HG02970 (cell line): Measurements from ENCODE around the gene ADGRL3.
"Not testable (repeated sequence)": the region's sequence is repeated elsewhere in the genome, so short reads cannot be mapped to it uniquely, and the experiment has no call there.

ENCODE experiments used
- ATAC-seq: cut with Tn5 transposase; IDR thresholded peaks from one replicate; pipeline ENCODE4 v1.9.1; 2021; ENCODE audit warnings: mild to moderate bottlenecking, moderate library complexity, moderate number of reproducible peaks; ENCODE audit not compliant: unreplicated experiment, low FRiP score

Gene ADGRL3

DNA sequence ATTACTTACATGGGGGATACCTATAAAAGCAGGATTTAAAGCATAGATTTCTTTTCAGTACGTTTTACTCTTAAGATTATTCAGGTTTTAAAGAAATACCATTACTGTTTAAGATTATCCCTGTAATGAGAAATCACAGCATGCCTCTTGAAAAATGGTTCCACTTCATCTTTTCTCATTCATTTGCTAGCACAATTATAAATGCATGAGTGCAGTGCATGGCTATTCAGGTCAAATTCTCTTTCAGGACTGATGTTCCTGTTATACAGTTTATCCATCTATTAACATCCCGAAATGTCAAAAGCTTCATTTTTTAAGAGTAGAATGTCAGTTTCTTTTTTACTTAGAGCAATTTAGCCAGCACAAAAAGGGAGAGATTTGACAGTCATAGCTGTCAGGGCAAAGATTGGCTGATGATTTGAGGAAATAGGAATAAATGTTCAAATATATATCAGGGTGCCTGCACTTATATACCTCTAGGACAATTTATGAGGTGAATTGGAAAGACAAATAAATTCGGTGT is 135.2 kb downstream of the ADGRL3 start:
- no peak for ATAC-seq

DNA sequence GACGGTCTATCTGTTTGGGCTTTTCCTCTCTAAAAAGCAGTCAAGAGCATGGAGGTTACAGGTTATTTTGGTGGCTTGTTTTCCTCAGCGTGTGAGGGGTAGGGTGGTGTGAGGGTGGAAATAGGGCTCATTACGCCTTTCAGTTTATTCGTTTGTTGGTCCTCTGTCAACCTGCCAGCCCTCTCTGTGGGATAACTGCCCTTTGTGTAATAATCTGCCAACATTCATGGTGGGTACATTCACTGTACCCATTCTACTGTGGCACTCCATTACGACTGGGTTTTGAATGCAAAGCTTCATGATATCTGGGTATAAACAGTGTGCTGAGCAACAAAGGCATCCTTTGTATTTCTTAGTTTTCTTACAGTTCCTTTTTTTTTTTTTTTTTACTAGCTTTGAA is 136.4 kb downstream of the ADGRL3 start:
- no peak for ATAC-seq

DNA sequence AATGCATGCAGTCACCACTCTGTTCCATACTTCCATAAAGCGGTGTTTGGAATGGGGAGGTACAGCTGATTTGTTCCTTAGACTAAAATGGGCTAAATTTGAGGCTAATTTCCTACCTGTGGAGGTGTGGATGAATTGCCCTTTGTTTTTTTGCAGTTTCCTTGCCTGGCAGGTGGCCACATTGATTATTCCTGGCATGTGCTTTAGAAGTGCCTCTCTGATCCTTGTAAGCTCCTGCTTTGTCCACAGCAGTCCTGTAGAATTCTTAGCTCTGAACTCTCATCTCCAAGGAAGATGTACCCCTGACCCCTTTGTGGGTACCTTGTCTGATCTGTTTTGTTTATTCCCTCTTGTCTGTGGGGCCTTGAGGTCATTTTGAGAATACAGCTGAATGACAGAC is 136.8 kb downstream of the ADGRL3 start:
- no peak for ATAC-seq

DNA sequence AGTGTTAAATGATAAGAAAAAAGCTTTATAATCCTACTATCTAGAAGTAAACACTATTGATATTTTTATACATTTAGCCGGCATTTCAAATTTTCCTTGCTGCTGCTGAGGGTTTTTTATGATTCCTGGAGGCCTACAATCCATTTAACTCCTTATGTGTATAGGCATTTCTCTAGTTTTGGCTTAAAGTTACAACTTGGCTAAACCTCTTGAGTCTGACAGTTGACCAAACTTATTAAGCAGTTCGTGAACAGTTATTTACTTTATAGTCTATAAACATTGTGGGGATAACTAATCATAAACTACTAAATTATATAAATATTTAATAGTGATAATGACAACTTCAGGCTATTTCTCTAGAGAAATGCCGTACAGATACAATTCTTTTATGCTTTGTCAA is 141.9 kb downstream of the ADGRL3 start:
- ATAC-seq: no peak

DNA sequence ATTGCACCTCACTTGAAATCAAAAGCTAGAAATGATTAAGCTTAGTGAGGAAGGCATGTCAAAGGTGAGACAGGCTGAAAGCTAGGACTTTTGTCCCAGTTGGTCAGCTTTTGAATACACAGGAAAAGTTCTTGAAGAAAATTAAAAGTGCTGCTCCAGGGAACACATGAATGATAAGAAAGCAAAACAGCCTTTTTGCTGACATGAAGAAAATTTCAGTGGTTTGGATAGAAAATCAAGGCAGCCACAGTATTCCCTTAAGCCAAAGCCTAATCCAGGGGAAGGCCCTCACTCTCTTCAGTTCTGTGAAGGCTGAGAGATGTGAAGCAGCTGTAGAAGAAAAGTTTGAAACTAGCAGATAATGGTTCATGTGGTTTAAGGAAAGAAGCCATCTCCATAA is 150.8 kb downstream of the ADGRL3 start:
- no peak for ATAC-seq

DNA sequence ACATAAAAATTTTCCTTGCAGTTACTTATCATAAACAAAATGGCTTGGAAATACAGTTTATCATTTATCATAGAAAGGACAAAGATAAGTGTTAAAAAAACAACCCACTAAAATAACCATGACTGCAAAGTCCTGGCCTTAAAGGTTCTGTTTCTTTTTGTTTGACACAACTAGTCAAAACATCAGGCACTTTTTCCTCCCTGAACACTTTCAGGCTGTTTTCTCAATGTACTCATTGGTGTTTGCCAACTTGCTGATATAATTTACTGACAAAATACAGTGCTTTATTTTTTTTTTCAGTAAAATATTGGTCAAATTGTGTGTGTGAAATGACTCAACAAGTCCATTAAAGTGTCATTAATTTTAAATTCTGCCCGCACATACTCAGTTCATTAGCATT is 156.6 kb downstream of the ADGRL3 start:
- ATAC-seq: no peak

DNA sequence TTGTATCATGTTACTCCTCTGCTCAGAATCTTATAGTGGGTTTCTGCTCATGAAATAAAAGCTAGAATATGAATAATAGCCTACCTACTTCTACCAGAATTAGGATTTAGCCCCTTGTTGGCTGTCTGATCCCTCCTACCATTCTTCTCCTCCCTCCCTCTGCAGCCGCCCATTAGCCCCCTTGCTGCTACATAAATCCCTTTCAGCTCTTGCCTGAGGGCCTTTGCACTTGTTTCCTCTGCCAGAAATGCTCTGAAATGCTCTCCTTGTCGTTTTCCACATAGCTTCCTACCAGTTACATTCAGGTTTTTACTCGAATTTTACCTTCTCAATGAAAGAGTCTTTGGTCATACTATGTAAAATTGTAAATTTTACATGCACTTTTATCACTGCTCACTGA is 159.2 kb downstream of the ADGRL3 start:
- no peak for ATAC-seq

DNA sequence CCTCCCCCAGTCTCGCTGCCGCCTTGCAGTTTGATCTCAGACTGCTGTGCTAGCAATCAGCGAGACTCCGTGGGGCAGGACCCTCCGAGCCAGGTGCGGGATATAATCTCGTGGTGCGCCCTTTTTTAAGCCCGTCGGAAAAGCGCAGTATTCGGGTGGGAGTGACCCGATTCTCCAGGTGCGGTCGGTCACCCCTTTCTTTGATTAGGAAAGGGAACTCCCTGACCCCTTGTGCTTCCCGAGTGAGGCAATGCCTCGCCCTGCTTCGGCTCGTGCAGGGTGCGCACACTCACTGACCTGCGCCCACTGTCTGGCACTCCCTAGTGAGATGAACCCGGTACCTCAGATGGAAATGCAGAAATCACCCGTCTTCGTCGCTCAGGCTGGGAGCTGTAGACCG is 172.7 kb downstream of the ADGRL3 start:
- not testable (repeated sequence) for ATAC-seq

DNA sequence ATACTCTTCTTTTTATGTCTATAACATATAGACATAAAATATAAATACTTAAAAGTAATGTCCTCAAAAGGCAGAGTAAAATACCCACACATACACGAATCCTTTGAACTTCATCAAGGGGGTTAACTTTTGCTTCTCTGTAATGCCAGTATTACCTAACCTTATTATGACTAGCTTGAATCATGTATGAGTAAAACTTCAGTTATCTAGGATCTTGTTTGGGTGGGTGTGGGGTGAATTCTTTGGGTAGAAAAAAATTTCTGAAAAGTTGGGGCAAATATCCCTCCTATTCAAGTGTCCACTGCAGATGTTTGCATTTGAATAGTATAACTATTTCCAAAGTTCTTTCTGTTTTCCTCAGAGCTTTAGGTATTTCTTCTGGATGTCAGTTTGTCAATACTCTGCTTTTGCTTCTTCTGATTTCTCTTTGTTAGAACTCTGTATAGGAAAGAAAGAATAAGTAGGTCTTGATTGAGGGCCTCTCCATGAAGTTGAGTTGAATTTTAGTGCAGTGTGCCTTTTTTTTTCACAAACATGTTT is 173.8 kb downstream of the ADGRL3 start:
- ATAC-seq: no peak

DNA sequence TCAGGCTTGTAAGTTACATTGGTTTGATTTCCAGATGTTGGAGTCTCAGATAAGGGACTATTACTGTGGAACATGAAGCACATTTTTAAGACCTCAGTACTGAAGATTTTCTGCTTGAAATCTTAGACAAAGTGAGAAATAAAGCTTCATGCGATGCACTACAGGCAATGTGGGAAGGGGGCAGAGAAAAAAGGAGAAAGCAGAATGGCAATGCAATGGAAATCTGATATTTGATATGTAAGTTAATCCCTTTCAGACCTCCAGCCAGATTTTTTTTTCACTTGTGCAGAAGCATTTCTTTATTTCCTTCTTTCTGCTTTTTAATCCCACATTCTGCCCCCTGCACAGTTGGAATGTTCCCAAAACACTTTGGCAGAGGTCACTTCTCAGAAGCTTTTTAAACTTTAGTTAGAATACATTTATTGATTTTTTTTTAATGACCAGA is 174.3 kb downstream of the ADGRL3 start:
- no peak for ATAC-seq

DNA sequence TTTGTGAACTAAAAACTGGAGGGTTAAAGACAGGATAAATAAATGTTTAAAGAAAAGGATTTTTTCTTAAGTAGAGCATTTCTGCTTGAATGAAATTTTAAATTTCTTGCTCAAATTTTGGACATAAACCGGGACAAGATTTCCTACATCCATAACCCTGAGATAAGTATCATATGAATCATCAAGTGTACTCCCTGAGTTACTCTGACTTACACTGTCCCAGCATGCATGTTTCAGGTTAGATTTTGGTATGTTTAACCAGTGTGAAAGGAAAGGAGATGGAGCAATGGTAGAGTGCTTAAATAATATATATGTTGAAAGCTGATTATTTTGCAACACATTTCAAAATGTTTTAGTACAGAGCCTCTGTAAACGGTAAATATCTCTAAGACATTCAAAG is 175.2 kb downstream of the ADGRL3 start:
- ATAC-seq: no peak

DNA sequence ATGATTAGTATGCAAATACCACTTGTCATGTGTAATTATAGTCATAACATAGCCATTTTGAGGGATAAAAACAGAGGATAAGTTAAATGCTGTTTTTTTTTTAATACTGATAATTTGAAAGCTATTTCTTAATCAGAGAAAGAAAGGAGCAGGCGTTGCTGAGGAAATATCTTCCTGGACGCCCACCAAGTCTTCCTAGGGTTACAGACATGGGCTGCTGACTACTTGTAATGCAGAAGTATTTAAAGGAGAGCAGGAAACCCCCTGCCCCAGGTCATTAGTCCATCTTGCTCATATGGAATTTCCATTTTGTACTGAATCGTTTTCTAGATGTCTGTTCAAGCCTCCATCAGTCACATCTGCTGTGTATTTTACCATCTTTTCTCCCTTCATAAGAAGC is 176.2 kb downstream of the ADGRL3 start:
- no peak for ATAC-seq

DNA sequence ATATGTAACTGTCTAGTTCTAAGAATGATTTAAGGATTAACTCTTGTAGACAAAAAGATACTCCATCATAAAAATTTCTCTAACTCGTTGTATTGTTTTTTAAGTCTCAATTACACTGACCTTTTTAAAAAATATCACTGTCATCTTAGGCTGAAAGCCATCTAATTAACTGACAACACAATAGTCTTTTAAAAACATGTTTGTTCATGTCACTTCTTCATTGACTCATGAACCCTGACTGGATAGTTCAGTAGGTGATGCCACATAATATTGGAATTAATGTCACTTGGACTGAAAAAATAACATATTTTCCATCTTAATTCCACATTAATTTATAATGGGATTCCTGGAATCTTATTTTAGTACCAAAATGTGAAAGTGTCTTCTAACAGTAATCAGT is 179.3 kb downstream of the ADGRL3 start:
- no peak for ATAC-seq

DNA sequence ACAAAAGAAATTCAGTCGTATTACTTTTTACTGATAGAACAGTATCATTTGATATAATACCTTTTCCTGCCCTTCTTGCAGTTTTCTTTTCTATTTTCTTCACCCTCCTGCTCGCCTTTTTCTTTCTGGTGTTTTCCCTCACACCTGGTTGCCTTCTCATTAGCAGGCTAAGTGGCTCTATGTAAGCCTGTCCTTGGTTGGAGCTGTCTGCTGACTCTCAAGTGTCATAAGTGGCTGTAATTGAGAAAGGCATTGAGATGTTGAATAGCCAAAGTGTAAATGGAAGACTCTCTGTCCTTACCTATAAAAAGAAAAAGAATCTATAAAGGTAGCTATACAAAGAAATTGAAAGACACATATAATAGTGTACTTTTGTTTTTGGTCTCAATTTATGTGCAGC is 180.7 kb downstream of the ADGRL3 start:
- no peak for ATAC-seq

DNA sequence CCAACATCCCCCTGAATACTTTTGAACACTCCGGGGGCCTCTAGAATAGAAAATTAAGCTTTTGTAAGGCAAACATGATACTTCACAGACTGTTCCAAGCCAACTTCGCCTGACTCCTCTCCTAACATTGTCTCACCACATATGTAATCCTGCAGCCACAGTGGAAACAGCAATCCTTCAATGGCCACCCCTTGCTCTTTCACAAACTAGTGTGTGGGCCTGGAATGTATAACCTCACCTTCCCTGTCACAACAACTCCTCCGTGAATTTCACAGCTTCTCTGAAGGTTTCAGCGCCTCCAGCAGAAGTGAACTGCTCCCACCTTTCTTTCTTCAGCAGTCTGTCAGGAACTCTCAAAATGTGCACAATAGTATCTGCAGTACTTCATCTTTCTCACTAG is 185.1 kb downstream of the ADGRL3 start:
- no peak for ATAC-seq

DNA sequence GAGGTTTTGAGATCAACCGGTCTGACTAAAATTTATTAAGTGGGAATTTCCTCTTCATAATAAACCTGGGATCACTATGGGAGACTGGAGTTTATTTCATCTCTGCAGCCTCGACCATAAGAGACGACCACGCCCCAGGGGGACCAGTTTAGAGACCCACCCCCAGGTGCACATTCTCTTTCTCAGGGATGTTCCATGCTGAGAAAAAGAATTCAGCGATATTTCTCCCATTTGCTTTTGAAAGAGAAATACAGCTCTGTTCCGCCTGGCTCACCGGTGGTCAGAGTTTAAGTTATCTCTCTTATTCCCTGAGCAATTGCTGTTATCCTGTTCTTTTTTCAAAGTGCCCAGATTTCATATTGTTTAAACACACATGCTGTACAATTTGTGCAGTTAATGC is 187.2 kb downstream of the ADGRL3 start:
- ATAC-seq: not testable (repeated sequence)

DNA sequence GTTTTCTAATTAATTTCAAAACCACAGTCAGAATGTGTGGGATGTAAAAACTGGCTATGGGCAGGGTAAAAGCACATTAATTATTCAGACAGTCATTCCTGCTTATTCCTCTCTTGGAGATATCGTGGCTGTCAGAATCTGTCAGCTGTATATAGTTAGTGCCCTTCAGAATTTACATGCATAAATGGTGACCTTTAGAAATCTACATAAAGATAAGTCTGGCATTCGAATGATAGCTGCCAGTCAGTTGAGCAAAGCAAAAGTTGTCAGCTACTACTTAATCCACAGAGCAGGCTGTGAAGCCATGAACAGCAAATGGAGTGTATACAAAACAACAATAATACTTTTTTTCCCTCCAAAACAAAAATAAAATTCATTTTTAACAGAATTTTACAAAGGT is 189.5 kb downstream of the ADGRL3 start:
- no peak for ATAC-seq

DNA sequence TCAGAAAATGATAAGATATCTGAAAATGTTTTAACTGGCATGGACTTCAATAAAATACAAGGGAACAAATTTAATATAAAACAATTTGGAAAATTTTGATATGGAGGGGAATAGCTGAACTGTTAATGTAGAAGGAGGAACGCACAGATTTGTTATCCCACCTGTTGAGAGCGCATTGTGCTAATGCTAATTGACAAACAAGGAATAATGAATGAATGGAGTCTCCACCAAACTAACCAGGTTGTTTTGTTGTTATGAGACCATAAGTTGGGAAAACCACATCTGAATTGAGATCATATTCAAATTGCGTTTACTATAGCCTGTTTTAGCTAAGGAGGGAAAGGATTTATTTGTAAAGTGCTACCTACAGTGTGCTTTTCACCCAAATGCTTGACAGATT is 195.6 kb downstream of the ADGRL3 start:
- ATAC-seq: no peak

DNA sequence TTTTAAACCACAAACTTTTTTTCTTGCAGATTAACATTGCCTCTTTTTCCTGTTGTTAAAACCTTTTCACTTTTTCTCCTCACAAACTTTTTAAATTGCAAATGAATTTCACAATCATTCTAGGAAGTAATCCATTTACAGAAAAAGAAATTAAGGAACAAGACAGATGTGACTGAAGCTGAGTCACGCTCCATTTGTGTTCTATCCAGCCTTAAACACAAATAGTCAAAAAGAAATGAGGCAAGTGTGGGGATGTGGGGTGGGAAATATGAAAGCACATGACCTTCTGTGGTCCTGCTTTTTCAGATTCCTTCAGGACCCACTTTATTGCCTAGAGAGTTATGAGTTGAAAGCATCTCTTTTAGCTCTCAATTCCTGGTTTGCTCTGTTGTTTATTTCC is 197.0 kb downstream of the ADGRL3 start:
- no peak for ATAC-seq

DNA sequence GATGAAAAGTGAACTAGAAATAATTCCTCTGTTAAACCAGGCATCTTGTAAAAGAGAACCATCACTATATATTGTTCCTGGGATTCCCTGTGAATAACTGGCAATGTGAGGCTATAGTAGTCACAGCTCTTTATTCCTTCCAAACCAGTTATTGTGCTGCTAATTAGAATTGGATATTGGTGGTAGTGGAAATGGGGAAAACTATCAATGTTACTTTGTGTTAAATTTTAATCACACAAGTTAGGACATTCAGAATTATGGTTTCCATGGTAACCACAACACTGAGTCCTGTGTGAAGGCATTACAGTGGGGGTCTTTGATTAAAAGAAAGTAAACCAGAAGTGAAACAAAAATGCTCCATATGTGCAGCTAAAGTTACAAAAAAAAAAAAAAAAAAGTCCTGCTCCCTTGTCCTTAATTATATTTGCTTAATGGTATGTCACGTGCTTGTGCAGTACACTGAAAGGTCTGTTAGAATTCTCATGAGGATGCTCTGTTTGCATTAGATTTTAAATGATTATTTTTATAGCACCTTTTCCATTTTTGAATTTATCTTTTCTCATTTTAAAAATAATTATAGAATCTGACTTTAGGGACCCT is 200.4 kb downstream of the ADGRL3 start:
- no peak for ATAC-seq

DNA sequence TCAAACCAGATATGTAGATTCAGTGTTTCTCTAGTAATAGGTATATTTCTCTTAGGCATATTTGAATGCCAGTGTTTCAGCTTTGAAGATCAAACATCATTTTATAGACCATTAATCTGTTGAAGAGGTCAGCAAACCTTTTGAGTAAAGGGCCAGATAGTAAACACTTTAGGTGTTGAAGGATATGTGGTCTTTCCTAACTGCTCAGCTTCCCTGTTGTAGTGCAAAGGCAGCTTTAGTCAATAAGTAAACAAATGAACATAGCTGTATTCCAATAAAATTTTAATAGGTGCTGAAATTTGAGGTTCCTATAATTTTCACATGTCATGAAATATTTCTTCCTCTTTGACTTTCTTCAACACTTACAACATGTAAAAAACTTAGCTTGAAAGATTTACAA is 201.6 kb downstream of the ADGRL3 start:
- ATAC-seq: no peak

DNA sequence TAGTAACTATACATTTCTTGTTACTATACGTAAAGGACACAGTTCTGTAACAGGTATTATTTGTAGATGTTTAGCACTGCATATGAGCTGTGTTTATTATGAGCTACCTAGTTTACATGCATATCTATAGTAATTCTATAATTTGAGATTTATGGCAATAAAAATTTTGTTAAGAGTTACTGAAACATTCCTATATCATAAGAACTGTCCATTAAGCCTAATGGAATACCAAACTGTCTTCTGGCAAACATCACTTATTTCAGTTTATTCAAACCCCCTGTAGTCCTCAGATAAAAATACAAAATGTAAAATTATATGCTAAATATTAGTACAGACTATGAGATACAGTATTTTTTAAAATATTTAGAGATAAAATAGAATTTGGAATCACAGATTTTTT is 205.2 kb downstream of the ADGRL3 start:
- ATAC-seq: no peak

DNA sequence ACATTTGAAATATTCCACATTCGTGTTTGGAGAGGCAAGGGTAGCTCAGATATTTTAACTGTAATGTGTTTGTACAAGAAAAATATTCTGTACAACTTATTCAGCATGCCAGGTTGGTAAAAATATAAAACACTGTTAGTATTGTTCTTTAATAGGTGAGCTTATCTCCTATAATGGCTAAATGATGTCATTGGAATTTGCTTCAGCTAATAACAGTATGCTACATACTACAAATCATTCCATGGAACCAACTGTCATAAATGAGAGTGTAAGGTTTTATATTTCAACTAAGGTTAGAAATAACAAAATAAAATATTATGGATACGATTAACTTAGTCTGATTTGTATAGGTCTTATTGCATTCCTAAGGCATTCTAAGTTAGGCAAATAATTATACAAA is 206.6 kb downstream of the ADGRL3 start:
- ATAC-seq: no peak
